ENCODE data around the gene CA11.
A peak's percentile ranks its signal among the peaks of the same experiment; 100 is the strongest.
"Not testable (repeated sequence)": the region's sequence is repeated elsewhere in the genome, so short reads cannot be mapped to it uniquely, and the experiment has no call there.

Gene CA11

GRCh38 chr19:48639483-48640375 is 6.3 kb downstream of the CA11 start:
- DNase-seq, result no peak

- DNase-seq, result no peak
These were observed 7.1 kb downstream of the CA11 start for GRCh38 chr19:48638831-48639381.

GRCh38 chr19:48637948-48638830 is 7.8 kb downstream of the CA11 start:
- DNase-seq, result peak; percentile 89

- peak; percentile 98 for DNase-seq
These were observed 8.5 kb downstream of the CA11 start for GRCh38 chr19:48637449-48637947.

GRCh38 chr19:48636859-48637448 is 9.0 kb downstream of the CA11 start, which contains the start of gene DBP:
DBP (minus strand) TSS chr19:48637379; CDS start chr19:48636994, 385 bp downstream.
- no peak for DNase-seq

- DNase-seq, result peak; percentile 62
These were observed 9.8 kb downstream of the CA11 start for GRCh38 chr19:48635966-48636858.

- peak; percentile 64 for DNase-seq
These were observed 10.6 kb downstream of the CA11 start for GRCh38 chr19:48635263-48635965.

GRCh38 chr19:48634424-48635262 is 11.3 kb downstream of the CA11 start:
- peak; percentile 96 for DNase-seq

- no peak for DNase-seq
These were observed 12.0 kb downstream of the CA11 start for GRCh38 chr19:48634036-48634342.

GRCh38 chr19:48633148-48634035 is 12.6 kb downstream of the CA11 start:
- no peak for DNase-seq

- DNase-seq, result no peak
These were observed 13.3 kb downstream of the CA11 start for GRCh38 chr19:48632692-48633147.

GRCh38 chr19:48632286-48632685 is 13.7 kb downstream of the CA11 start:
- DNase-seq, result not testable (repeated sequence)

GRCh38 chr19:48631225-48631624 is 14.8 kb downstream of the CA11 start:
- DNase-seq, result no peak

GRCh38 chr19:48630296-48631063 is 15.5 kb downstream of the CA11 start:
- DNase-seq, result no peak

- DNase-seq, result peak; percentile 71
These were observed 16.2 kb downstream of the CA11 start for GRCh38 chr19:48629599-48630295.

GRCh38 chr19:48629297-48629598 is 16.7 kb downstream of the CA11 start:
- no peak for DNase-seq

- DNase-seq, result no peak
These were observed 17.3 kb downstream of the CA11 start for GRCh38 chr19:48628486-48629296.
